HG03280 (cell line): Measurements from ENCODE around the gene GTF2H3.
A peak's percentile ranks its signal among the peaks of the same experiment; 100 is the strongest.

Source experiments
- ATAC-seq: cut with Tn5 transposase; IDR thresholded peaks from one replicate; pipeline ENCODE4 v1.9.1; 2021; ENCODE audit warnings: mild to moderate bottlenecking, moderate library complexity; ENCODE audit not compliant: unreplicated experiment

Gene GTF2H3

DNA sequence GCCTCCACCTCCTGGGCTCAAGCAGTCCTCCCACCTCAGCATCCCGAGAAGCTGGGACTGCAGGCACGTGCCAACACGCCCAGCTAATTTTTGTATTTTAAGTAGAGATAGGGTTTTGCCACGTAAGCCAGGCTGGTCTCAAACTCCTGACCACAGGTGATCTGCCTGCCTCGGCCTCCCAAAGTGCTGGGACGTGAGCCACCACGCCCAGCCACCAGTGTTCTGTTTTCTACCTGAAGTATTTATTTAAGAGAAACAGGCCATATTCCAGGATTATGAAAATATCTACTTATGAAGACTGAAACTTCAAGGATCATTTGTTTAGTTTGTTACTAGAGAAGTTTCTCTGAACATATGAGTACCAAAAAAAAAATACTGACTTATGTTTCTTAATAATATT is 10.3 kb downstream of the GTF2H3 start:
- no peak for ATAC-seq

DNA sequence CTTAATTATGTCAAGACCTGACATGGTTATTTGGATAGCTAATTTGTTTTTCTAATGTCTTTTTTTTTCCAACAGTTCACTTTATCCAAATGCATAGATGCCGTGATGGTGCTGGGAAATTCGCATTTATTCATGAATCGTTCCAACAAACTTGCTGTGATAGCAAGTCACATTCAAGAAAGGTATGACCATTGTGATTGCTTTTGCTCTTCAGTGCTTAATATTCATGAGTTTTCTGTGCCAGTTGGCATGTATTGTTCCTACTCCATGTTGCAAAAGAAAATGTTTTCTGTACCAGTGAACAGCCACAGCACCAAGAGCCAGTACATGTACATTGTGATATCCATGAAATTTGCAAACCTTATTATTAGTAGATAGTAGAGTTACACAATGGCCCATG is 11.8 kb downstream of the GTF2H3 start:
- no peak for ATAC-seq

DNA sequence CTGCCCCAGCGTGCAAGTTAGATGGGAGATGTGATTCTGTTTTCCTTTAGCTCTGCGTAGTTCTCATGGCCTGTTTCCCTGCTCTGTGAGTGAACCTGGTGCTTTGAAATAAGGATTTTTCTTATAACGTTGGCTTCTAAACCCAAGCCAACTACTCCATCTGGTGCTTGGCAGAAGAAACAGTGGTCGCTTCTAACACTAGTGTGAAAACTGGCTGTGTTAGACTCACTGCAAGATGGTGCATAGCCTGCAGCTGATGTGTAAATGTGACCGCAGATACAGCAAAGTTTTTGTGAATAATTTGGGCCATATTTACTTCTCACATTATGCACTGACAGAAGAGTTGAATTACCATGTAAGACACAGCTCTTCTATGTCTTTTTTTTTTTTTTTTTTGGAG is 12.2 kb downstream of the GTF2H3 start:
- no peak for ATAC-seq

DNA sequence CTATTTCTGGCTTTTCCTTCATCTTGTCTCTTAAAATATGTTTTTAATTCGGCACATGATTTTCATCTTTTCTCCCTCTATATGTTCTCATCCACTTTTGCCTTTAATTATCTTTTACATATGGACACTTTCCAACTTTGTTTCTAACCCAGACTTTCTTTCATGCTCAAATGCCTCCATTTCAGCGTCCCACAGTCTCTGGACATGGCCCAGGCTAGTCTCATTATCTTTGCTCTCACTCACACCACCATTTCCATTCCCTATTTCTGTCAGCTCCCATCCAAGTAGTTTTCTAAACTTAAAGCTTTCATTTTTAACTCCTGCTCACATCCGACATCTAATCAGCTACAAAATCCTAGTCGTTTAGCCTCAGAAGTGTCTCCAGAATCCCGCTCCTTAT is 14.8 kb downstream of the GTF2H3 start:
- ATAC-seq, result no peak

DNA sequence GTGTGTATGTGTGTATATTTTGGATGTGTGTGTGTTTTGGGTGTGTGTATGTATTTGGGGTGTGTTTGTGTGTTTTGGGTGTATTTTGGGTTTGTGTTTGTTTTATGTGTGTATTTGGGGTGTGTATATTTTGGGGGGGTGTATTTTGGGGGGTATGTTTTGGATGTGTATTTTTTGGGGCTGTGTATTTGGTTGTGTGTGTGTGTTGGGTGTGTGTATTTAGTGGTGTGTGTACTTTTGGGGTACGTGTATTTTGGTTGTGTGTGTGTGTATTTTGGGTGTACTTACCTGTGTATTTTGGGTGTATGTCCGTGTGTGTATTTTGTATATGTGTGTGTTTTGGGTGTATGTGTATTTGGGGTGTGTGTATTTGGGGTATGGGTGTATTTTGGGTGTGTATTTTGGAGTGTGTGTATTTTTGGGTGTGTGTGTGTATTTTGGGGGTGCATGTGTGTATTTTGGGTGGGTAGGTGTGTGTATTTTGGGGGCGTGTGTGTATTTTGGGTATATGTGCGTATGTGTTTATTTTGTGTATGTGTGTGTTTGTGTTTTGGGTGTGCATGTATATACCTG is 20.6 kb downstream of the GTF2H3 start:
- ATAC-seq, result no peak

GRCh38 chr12:123655420-123655819 is 21.8 kb downstream of the GTF2H3 start:
- peak; percentile 81 for ATAC-seq

- ATAC-seq, result no peak
These were observed 22.8 kb downstream of the GTF2H3 start for GRCh38 chr12:123656392-123656791.

DNA sequence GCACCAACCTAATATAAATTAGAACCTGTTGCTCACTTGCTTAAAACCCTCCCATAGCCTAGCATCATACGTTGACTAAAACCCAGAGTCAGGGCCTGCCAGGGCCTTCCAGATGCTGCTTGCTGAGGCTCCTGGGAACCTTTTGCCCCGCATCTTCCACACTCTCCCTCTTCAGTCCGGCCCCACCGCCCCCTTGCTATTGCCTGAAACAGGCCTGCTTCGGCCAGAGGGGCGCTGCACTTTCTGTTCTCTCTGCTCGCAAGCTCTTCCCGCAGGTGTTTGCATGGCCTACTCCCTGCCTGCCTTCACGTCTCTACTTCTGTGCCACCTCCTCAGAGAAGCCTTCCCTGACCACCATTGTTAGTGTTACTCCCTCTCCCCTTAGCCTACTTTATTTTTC is 23.6 kb downstream of the GTF2H3 start:
- ATAC-seq, result no peak

- no peak for ATAC-seq
These were observed 26.5 kb downstream of the GTF2H3 start for GRCh38 chr12:123659996-123660727.

DNA sequence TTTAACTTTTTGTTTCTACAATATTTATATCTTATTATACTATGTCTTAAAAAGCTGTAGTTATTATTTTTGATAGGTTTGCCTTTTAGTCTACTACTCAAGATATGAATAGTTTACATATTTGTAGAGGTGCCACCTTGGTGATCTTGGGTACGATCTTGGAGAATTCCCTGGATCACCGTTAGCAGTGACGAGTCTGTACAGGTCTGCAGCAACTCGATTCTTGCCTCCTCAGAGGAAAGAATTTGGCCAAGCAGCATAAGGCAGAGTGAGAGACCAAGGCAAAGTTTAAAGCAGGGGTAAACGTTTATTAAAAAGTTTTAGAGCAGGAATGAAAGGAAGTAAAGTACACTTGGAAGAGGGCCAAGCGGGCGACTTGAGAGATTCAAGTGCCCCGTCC is 34.1 kb downstream of the GTF2H3 start:
- no peak for ATAC-seq

GRCh38 chr12:123670882-123671728 is 37.5 kb downstream of the GTF2H3 start, which contains the start of gene TCTN2:
TCTN2 (plus strand) TSS chr12:123671113; CDS start chr12:123671241, 128 bp downstream.
- ATAC-seq, result peak; percentile 99

GRCh38 chr12:123671876-123672275 is 38.2 kb downstream of the GTF2H3 start:
- no peak for ATAC-seq

- no peak for ATAC-seq
These were observed 41.8 kb downstream of the GTF2H3 start for GRCh38 chr12:123675436-123675835.

DNA sequence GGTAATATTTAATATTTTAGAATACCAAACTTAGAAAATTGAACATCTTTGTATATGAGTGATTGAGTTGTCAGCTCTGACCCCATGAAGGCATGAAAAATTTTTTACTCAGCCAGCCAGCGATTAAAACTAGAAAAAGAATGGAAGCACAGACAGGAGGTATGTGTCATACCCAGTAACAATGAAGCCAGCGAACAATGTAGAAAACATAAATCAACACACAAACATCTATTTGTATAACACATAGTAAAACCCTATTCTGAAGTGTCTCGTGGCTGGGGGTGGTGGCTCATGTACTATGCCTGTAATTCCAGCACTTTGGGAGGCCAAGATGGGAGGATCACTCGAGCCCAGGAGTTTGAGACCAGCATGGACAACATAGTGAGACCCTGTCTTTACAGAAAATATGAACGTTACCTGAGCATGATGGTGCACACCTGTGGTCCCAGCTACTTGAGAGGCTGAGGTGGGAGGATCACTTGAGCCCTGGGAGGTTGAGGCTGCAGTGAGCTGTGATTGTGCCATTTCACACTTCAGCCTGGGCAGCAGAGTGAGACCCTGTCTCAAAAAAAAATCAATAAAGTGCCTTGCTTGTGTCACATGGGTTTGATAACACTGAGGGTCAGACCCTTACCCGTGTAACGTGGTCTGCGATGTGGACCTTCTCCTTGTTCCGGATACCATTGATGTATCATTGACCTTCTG is 43.1 kb downstream of the GTF2H3 start:
- no peak for ATAC-seq

GRCh38 chr12:123678981-123679380 is 45.4 kb downstream of the GTF2H3 start:
- ATAC-seq, result no peak

DNA sequence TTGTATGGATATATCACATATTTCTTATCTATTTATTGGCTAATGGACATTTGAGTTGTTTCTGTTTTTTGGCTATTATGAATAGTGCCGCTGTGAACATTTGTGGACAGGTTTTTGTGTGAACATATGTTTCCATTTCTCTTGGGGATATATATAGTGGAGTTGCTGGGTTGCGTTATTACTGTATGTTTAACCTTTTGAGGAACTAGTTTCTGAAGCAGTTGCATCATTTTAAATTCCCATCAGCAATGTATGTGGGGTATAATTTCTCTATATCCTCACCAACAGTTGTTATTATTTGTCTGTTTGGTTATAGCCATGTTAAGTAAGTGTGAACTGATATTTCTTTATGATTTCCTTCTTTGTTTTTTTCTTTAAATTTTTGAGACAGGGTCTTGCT is 48.0 kb downstream of the GTF2H3 start:
- no peak for ATAC-seq

DNA sequence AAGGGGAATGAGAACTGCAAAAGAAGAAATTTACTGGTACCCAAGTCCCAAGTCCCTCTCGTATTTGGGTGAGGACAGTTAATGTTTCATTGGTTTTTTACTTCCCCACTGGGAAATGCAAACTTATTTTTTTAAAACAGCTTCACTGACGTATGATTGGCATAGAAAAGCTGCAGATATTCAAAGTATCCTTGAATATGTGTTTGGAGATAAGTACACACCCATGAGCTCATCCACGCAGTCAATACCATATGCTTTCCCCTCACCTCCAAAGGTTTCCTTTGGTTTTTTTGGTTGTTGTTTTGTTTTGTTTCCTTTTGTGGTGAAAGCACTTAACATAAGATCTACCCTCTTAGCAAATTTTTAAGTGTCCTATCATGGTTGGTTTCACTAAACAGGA is 50.3 kb downstream of the GTF2H3 start:
- no peak for ATAC-seq

- no peak for ATAC-seq
These were observed 53.1 kb downstream of the GTF2H3 start for GRCh38 chr12:123686636-123687190.

DNA sequence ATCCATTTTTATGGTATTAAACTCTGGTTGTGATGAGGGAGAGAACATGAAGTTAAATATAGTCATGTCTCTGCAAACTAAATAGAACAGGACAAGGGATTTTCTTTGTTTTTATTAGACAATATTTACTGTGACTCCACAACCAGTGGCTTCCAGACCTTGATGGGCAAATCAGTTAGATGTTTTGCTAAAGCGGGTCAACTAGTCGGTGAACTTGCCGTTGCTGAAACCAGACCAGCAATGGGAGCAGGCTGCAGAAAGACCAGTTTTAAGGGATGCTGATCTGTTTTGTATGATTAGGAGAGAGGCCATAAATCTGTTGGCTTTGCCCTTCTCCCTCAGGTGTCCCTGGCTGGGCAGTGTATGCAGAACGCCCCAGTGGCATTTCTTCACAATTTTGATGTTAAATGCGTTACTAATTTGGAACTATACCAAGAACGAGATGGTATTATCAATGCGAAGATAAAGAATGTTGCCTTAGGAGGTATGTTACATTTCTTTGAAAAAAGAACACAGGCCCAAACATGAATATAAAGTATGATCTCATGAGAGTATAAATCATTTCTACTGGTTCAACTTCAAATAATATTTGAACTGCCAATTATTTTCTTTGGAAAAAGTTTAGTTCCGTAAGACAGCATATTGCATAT is 56.7 kb downstream of the GTF2H3 start:
- no peak for ATAC-seq

DNA sequence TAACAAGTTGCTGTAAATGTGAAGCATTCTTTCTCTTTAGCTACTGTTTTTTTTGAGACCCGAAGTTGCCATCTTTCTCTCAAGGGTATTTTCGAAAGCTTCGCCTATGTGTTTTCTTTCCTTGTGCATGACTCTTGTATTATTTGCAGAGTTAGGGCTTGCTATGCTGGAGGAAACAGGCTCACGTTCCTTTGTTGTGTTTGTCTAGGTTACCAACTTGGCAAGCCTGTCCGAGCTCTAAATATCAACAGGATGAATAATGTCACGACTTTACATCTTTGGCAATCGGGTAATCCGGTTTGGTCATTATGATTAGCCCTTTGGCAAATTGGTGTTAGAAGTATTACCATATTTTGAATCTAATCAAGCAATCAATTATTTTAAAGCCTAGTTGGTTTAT is 62.6 kb downstream of the GTF2H3 start:
- ATAC-seq, result no peak
